HG02884 (cell line): ENCODE data around the gene CHST3.

Experiments used
- ATAC-seq: cut with Tn5 transposase; IDR thresholded peaks from one replicate; pipeline ENCODE4 v1.9.1; 2021; ENCODE audit warnings: mild to moderate bottlenecking, moderate library complexity; ENCODE audit not compliant: unreplicated experiment

The CHST3 gene

GRCh38 chr10:72009425-72010081, 45.4 kb downstream of the CHST3 start:
- no peak for ATAC-seq

DNA sequence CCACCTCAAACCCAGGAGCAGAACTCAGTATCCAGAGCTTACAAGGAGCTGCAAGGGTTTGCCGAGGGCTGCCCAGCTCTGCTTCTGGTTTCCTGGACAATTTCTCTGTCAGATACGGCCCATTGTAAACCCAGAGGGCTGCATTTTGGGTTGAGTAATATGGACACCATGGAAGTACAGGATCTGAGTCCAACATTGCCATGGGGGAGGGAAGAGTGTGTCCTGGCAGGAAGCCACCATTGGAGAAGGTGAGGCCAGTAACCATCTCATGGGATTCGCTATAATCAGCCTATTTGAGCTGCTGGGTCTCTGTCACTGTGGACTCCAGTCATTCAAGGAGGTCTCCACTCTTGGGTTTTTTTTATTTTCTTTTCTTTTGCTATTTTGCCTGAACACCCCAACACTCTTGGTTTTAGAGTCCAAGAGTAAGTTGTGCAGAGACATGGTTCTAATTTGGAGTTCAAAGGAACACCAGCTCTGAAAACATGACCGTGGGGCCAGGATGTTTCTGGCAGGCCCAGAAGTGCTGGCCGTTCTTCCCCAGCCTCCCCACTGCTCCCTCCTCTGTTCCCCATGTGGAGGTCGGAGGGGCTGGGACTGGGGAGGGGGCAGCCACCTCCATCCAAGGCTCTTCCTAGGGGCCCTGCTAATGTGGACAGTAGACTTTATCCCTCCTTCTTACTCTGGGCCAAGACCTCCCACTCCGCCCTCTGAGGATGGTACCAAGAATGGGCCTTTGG, 46.2 kb downstream of the CHST3 start:
- no peak for ATAC-seq

DNA sequence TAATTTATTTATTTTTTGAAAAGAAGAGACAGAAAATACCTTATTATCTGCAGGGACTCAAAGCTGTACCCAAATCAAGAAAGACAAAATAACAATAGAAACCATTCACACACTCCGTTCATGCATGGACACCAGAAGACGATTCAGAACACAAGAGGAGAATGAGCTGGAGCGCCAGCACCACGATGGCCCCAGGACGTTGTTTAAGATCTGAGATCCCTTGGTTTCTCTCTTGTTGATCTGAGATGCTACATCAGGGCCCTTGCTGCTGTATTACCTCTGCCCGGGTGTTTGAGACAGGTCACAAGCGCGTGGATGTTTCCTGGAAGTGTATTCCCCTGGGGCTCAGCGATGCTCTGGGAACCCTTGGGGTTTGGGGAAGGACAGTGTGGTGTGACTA, 46.8 kb downstream of the CHST3 start:
- ATAC-seq, result no peak

GRCh38 chr10:72011468-72011867, 47.3 kb downstream of the CHST3 start:
- no peak for ATAC-seq

GRCh38 chr10:72011976-72012512, 47.8 kb downstream of the CHST3 start:
- no peak for ATAC-seq

DNA sequence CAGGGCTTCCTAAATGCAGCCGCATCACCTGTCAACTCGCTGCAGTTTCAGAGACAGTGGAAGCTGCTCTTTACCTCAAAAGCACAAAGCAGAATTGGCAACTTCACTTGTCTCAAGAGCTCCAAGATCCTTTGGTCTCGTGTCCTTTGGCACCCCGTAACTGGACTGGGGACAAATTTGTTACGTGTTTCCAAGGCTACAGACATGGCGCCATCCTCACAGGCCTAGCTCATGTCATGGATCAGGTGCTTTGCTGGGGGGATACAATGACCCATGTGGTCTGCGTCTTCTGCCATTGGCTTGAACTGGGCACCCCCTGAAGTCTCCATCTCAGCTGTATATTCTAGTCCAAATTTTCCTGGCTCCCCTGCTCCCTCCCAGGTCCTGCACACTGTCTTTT, 48.6 kb downstream of the CHST3 start:
- ATAC-seq, result no peak

DNA sequence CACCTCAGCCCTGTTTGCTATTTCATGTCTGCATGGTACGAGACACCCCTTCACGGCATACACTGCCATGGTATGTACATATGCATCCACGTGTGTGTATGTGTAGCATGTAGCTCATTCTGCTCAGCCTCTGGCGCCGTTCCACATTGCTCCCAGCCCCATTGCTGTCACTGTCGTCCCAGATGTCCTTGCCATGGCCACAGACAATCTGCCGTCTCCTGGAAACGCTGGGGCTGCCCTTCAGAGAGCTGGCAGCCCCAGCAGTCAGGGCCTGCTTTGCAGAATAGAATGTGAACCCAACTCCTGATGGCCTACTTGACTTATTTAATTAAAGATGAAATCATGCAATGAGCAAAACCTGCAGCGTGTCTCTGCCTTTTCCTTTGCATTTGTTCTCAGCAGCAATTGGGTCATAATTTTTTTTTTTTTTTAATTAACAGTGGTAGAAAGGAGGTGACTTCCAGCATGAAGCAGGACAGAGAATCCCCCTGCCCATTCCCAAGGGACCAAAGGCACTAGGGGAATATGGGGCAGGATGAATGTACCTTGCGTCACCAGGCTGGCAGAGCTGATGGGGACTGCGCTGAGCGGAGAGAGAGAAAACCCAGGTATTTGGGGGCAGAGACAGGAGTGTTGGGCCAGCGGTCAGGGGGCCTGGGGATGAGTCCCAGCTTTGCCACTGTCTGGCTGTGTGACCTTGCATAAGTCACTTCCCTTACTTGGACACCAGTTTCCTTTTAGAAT, 49.2 kb downstream of the CHST3 start:
- ATAC-seq, result no peak

GRCh38 chr10:72014197-72014596, 50.0 kb downstream of the CHST3 start:
- no peak for ATAC-seq

GRCh38 chr10:72014785-72015480, 50.7 kb downstream of the CHST3 start:
- ATAC-seq, result no peak

- no peak for ATAC-seq
Measured at GRCh38 chr10:72015841-72016240, 51.6 kb downstream of the CHST3 start.

GRCh38 chr10:72016608-72017300, 52.6 kb downstream of the CHST3 start:
- no peak for ATAC-seq

GRCh38 chr10:72019085-72019876, 55.1 kb downstream of the CHST3 start:
- no peak for ATAC-seq

- no peak for ATAC-seq
Measured at GRCh38 chr10:72020914-72021809, 57.0 kb downstream of the CHST3 start.

- no peak for ATAC-seq
Measured at GRCh38 chr10:72022228-72022627, 58.0 kb downstream of the CHST3 start.

GRCh38 chr10:72024596-72024995, 60.4 kb downstream of the CHST3 start:
- ATAC-seq, result no peak

DNA sequence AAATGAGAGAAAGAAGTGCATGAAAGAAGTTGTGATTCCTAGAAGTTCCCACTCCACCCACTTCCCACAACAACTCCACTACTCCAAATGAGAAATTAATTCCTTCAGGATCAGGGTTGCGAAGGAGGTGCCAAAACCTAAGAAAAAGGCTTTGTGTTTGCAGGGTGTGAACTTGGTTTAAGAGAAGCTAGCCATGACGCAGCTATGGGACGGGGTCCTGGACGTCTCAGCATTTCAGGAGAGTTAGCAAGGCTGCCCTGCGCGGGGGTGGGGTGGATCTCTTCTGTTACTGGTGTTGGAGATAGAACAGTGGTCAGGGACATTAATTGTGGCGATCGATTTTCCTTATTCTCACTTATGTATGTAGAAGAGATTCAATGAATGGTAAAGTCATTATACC, 61.2 kb downstream of the CHST3 start:
- ATAC-seq, result no peak

GRCh38 chr10:72025832-72026231, 61.6 kb downstream of the CHST3 start:
- ATAC-seq, result no peak

DNA sequence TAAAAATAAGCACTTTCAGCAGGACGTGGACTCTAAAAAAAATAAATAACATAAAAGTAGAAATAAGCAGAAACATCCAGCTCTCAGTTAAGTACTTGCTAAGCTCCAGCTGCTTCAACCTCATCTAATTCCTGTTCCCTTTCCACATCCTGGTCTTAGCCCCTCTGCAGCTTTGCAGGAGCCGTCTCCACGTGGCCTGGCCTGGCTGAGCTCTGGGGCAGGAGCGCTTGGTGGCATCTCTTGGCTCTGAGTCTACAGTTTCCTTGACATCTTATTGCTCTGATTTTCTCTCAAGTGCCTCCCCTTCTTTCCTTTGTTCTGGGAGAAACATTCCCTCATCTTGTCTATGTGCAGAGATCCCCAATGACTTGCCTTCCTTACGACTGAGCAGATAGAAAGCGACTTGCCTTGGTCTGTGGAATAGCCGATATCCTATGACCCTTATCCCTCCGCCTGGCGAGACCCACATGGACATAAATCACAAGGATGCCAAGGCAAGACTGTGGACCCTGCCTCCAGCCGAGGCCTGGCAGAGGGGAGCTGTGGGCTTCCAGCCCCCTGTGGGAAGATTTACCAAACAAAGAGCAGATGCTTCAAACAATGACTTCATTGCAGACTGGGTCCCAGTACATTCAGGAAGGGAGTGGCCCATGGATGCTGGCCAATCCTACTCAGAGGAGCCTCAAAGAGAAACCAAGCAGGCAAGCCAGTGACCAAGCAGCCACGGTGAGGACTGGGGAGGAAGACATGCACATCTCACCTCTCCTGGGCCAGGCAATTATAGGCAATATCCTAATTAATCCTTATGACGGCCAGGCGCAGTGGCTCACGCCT, 62.3 kb downstream of the CHST3 start:
- ATAC-seq, result no peak
